ENCODE results near the gene CLEC9A. TPM values are rescaled to one million over a fixed set of nuclear protein-coding genes. Genes with fewer than 3 reads are reported as not detected.

Gene CLEC9A
- total RNA-seq, 1 donor from 2014 or later = not detected

DNA sequence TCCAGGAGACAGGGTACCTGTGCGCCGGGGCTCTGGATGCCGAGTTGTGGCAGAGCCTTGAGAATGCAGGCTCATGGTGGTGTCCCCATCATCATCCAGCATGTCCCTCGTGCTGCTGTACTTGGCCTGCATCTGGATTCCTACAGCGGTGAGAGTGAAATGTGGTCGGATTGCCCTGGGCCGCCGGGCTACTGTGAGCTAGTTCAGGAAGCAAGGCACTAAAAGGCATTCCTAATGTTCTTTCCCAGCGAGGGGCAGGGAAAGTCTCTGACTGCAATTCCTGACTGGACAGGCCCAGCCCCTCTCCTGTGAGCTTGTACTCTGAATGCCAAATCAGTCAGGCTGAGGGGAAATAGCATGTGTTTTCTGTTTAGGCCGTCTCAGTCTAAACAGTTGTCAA is 68.3 kb downstream of the CLEC9A start, which contains the start of gene CLEC1A:
Gene CLEC1A, minus strand, starts transcription at position 195 of the 400 bp plus-strand sequence. Its CDS starts 63 bp downstream, at position 132.
- H3K36me3 Mint-ChIP-seq (ENCODE audit: low read depth) = no peaks in the 10 kb centered on the region
- no peaks in the 10 kb centered on the region for H3K4me1 Mint-ChIP-seq (ENCODE audit: low read depth)
- intact Hi-C loops (cut with micrococcal nuclease) = no loop called here
- no peak within 1 kb of the TSS for H3K4me3 Mint-ChIP-seq
- no peak within 1 kb of the TSS for H3K27ac Mint-ChIP-seq
- no peaks in the 10 kb centered on the region for H3K9me3 Mint-ChIP-seq
- peaks cover 7% of the 10 kb centered on the region for H3K27me3 Mint-ChIP-seq (ENCODE audit: insufficient read depth)
- no peak for DNase-seq (ENCODE audit: low spot score)

DNA sequence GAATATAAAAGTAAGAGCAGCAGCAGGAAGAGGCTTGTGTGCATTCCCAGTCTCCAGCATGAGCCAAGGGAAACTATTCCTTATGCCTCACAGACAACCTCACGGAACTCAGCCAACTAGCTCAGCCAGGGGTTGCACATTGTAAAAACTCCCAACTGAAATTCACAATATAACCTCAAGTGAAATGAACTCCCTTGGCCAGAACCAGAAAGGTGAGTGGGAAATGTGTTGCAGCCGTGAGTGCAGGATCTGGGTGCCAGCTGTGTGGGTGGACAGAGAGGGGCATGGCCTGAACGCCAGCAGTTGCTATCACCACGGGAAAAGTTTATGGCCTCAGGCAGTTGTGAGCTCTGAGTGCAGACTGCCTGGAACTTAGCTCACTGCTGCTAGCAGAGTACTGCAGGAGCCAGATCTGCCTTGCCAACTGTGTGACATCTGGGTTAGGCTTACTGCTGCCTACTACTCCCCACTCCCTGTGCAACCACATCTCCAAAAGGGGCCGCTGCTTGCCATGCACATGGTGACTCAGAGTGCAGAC is 70.6 kb downstream of the CLEC9A start:
- Mint-ChIP-seq H3K27me3 (ENCODE audit: insufficient read depth) (peaks cover 16% of the 10 kb centered on the region), H3K27ac (no peak overlapping the region), H3K9me3 (no peaks in the 10 kb centered on the region), H3K36me3 (ENCODE audit: low read depth) (no peaks in the 10 kb centered on the region), H3K4me1 (ENCODE audit: low read depth) (no peaks in the 10 kb centered on the region), H3K4me3 (no peak overlapping the region)
- intact Hi-C loops (cut with micrococcal nuclease) = no loop called here
- DNase-seq (ENCODE audit: low spot score) = no peak

DNA sequence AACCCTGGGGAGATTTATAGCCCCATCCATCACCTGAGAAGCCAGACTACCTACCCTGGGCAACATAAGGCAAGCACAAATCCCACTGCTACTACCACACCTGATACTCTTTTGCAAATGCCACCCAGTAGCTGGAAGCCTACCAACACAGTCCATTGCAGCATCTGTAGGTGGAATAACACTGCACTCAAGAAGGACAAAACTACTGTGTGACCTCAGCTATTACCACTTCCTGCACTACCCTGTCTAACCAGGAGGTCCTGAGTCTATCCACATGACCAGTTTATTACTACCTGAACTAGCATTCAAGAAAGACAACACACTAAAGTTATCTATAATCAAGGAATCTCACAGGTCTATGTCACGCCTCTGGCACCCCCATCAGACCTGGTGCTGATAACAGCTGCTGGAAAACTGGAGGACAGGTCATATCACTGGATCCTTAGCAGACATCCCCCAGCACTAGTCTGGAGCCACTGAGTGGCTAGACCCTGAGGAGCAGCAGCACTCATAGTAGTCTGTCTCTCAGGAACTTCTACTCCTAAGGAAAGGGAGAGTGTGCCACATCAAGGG is 71.3 kb downstream of the CLEC9A start:
- H3K36me3 Mint-ChIP-seq (ENCODE audit: low read depth) = no peaks in the 10 kb centered on the region
- no peak overlapping the region for H3K4me3 Mint-ChIP-seq
- H3K27me3 Mint-ChIP-seq (ENCODE audit: insufficient read depth) = peaks cover 20% of the 10 kb centered on the region
- DNase-seq (ENCODE audit: low spot score) = no peak
- no peaks in the 10 kb centered on the region for H3K9me3 Mint-ChIP-seq
- H3K27ac Mint-ChIP-seq = no peak overlapping the region
- H3K4me1 Mint-ChIP-seq (ENCODE audit: low read depth) = no peaks in the 10 kb centered on the region
- intact Hi-C loops (cut with micrococcal nuclease) = no loop called here

DNA sequence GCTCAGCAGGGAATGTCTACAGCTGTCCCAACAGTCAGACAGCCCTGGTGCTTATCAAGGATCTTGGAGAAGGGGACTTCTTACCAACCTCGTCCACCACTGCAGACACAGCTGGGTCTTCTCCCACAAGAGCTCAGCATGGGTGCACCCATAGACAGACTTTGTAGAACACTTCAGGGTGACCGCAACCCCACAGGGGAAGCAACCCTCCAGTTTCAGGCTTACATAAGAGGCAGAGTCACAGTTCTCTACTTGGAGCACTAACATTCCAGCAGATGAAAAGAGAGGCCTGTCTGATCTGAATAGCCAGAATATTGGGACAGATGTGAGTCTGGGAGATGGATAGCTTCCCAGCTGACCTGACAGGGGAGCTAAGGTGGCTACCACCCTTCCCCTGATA is 71.8 kb downstream of the CLEC9A start:
- peaks cover 24% of the 10 kb centered on the region for H3K27me3 Mint-ChIP-seq (ENCODE audit: insufficient read depth)
- no peak overlapping the region for H3K4me3 Mint-ChIP-seq
- no peaks in the 10 kb centered on the region for H3K36me3 Mint-ChIP-seq (ENCODE audit: low read depth)
- no peak overlapping the region for H3K27ac Mint-ChIP-seq
- intact Hi-C loops (cut with micrococcal nuclease) = no loop called here
- H3K9me3 Mint-ChIP-seq = no peaks in the 10 kb centered on the region
- H3K4me1 Mint-ChIP-seq (ENCODE audit: low read depth) = no peaks in the 10 kb centered on the region
- DNase-seq (ENCODE audit: low spot score) = no peak

DNA sequence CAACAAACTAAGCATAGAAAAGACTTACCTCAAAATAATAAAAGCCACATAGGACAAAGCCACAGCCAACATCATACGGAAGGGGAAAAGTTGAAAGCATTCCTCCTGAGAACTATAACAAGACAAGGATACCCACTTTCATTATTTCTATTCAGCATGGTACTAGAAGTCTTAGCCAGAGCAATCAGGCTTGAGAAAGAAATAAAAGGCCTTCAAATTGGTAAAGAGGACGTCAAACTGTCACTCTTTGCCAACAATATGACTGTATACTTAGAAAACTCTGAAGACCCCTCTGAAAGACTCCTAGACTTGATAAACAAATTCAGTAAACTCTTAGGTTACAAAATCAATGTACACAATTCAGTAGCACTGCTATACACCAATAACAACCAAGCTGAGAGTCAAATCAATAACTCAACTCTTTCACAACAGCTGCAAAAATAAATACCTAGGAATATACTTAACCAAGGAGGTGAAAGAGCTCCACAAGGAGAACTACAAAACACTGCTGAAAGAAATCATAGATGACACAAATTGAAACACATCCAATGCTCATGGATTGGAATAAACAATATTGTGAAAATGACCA is 79.9 kb downstream of the CLEC9A start:
- no peak for DNase-seq (ENCODE audit: low spot score)
- H3K9me3 Mint-ChIP-seq = no peaks in the 10 kb centered on the region
- H3K4me3 Mint-ChIP-seq = no peak overlapping the region
- no peaks in the 10 kb centered on the region for H3K36me3 Mint-ChIP-seq (ENCODE audit: low read depth)
- H3K27ac Mint-ChIP-seq = no peak overlapping the region
- intact Hi-C loops (cut with micrococcal nuclease) = no loop called here
- H3K27me3 Mint-ChIP-seq (ENCODE audit: insufficient read depth) = peaks cover 26% of the 10 kb centered on the region
- no peaks in the 10 kb centered on the region for H3K4me1 Mint-ChIP-seq (ENCODE audit: low read depth)

- no peak for DNase-seq (ENCODE audit: low spot score)
- no peaks in the 10 kb centered on the region for H3K9me3 Mint-ChIP-seq
Observed at GRCh38 chr12:10111451-10111850, 81.0 kb downstream of the CLEC9A start.

GRCh38 chr12:10113075-10113474 is 82.6 kb downstream of the CLEC9A start:
- intact Hi-C loops (cut with micrococcal nuclease) = no loop called here
- Mint-ChIP-seq H3K36me3 (ENCODE audit: low read depth) (no peaks in the 10 kb centered on the region), H3K27ac (no peak overlapping the region), H3K4me1 (ENCODE audit: low read depth) (no peaks in the 10 kb centered on the region), H3K4me3 (no peak overlapping the region), H3K9me3 (no peaks in the 10 kb centered on the region), H3K27me3 (ENCODE audit: insufficient read depth) (peaks cover 7% of the 10 kb centered on the region)
- no peak for DNase-seq (ENCODE audit: low spot score)

More at GRCh38 chr12:10111451-10111850, 81.0 kb downstream of the CLEC9A start:
- H3K27me3 Mint-ChIP-seq (ENCODE audit: insufficient read depth) = peaks cover 18% of the 10 kb centered on the region
- H3K4me1 Mint-ChIP-seq (ENCODE audit: low read depth) = no peaks in the 10 kb centered on the region
- H3K36me3 Mint-ChIP-seq (ENCODE audit: low read depth) = no peaks in the 10 kb centered on the region
- intact Hi-C loops (cut with micrococcal nuclease) = no loop called here
- no peak overlapping the region for H3K27ac Mint-ChIP-seq
- H3K4me3 Mint-ChIP-seq = no peak overlapping the region

DNA sequence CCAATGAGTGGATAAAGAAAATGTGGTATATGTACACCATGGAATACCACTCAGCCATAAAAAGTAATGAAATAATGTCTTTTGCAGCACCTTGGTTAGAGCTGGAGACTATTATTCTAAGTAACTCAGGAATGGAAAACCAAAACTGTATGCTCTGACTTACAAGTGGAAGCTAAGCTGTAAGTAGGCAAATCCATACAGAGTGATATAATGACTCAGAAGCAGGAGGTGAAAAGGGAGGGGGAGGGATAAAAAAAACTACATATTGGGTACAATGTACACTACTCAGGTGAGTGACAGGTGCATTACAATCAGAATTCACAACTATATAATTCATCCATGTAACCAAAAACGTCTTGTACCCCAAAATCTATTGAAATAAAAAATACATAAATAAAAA is 83.4 kb downstream of the CLEC9A start:
- intact Hi-C loops (cut with micrococcal nuclease) = no loop called here
- DNase-seq (ENCODE audit: low spot score) = no peak

DNA sequence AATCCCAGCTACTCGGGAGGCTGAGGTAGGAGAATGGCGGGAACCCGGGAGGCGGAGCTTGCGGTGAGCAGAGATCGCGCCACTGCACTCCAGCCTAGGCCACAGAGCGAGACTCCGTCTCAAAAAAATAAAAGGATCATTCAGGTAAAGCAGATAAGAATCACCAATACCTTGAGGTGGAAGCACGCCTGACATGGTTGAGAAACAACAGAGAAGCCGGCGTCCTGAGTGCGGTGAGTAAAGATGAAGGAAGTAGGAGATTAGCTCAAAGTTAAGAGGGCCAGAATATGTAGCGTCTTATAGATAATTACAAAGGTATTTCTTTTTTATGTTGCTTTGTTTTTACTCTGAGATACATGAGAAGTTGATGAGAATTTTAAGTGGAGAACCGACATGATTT is 84.8 kb downstream of the CLEC9A start:
- no peaks in the 10 kb centered on the region for H3K9me3 Mint-ChIP-seq
- intact Hi-C loops (cut with micrococcal nuclease) = no loop called here

More for the DNA sequence above, 83.4 kb downstream of the CLEC9A start:
- H3K27me3 Mint-ChIP-seq (ENCODE audit: insufficient read depth) = peaks cover 5% of the 10 kb centered on the region
- H3K4me3 Mint-ChIP-seq = no peak overlapping the region
- H3K27ac Mint-ChIP-seq = no peak overlapping the region
- H3K9me3 Mint-ChIP-seq = no peaks in the 10 kb centered on the region
- no peaks in the 10 kb centered on the region for H3K36me3 Mint-ChIP-seq (ENCODE audit: low read depth)
- H3K4me1 Mint-ChIP-seq (ENCODE audit: low read depth) = no peaks in the 10 kb centered on the region

More for the DNA sequence above, 84.8 kb downstream of the CLEC9A start:
- Mint-ChIP-seq H3K36me3 (ENCODE audit: low read depth) (no peaks in the 10 kb centered on the region), H3K4me3 (no peak overlapping the region), H3K27me3 (ENCODE audit: insufficient read depth) (peaks cover 13% of the 10 kb centered on the region), H3K27ac (no peak overlapping the region), H3K4me1 (ENCODE audit: low read depth) (no peaks in the 10 kb centered on the region)
- DNase-seq (ENCODE audit: low spot score) = no peak

Other genes with a start within 250 kb of the CLEC9A start
- not detected in 2 replicates for gene KLRF1, start 203.2 kb upstream of the CLEC9A start, total RNA-seq
- gene CLEC2B, start 161.3 kb upstream of the CLEC9A start, total RNA-seq = 13.1 and 14.3 TPM in 2 replicates
- gene KLRF2, start 149.2 kb upstream of the CLEC9A start, total RNA-seq = not detected in 2 replicates
- gene CLEC2A, start 98.3 kb upstream of the CLEC9A start, total RNA-seq = not detected in 2 replicates
- gene CLEC12A, start 59.3 kb upstream of the CLEC9A start, total RNA-seq = not detected in 2 replicates
- not detected in 2 replicates for gene CLEC1B, start 31.6 kb upstream of the CLEC9A start, total RNA-seq
- not detected in 2 replicates for gene CLEC12B, start 20.1 kb upstream of the CLEC9A start, total RNA-seq
- gene CLEC1A, start 68.3 kb downstream of the CLEC9A start, total RNA-seq = not detected in 2 replicates
- 0.17 TPM in 1 of 2 replicates, not detected in the other for gene CLEC7A, start 99.5 kb downstream of the CLEC9A start, total RNA-seq
- gene OLR1, start 141.4 kb downstream of the CLEC9A start, total RNA-seq = not detected in 2 replicates
- not detected in 2 replicates for gene TMEM52B, start 148.3 kb downstream of the CLEC9A start, total RNA-seq
- gene GABARAPL1, start 182.2 kb downstream of the CLEC9A start, total RNA-seq = 5.0 and 6.6 TPM in 2 replicates